WERI-Rb-1 (cell line): ENCODE measurements around the gene HYAL1.

Source experiments
- DNase-seq: peaks from one replicate; pipeline ENCODE4 v3.0.0-alpha.2; 2020
- H3K27ac ChIP-seq: fragments of 250-450 bp; sonication (Bioruptor Pico); 2 replicates; pipeline ENCODE4 v1.5.1; 2020; ENCODE audit warnings: mild to moderate bottlenecking, moderate library complexity
- H3K27me3 ChIP-seq: fragments of 250-450 bp; sonication (Bioruptor Pico); 2 replicates; pipeline ENCODE4 v1.5.1; 2021; ENCODE audit warnings: mild to moderate bottlenecking, low read depth, moderate library complexity; ENCODE audit not compliant: insufficient read depth, severe bottlenecking
- H3K36me3 ChIP-seq: fragments of 250-450 bp; sonication (Bioruptor Pico); 2 replicates; pipeline ENCODE4 v1.5.1; 2020; ENCODE audit warnings: mild to moderate bottlenecking, moderate library complexity
- H3K4me3 ChIP-seq: 2 replicates; pipeline ENCODE4 v1.5.1; 2011; ENCODE audit warnings: low read depth, mild to moderate bottlenecking, control low read depth, low read length
- H3K9me3 ChIP-seq: fragments of 250-450 bp; sonication (Bioruptor Pico); 2 replicates; pipeline ENCODE4 v1.5.1; 2021; ENCODE audit warnings: mild to moderate bottlenecking, moderate library complexity; ENCODE audit not compliant: severe bottlenecking
- CTCF ChIP-seq: IDR thresholded peaks from 2 replicates; pipeline ENCODE4 v1.5.1; 2011; ENCODE audit warnings: low read depth, mild to moderate bottlenecking, control low read depth, inconsistent platforms, low read length

HYAL1 gene

GRCh38 chr3:50341537-50341936, 38.2 kb upstream of the HYAL1 start:
- H3K4me3 ChIP-seq, result no peak overlapping the region
- H3K9me3 ChIP-seq, result no peaks in the 10 kb centered on the region
- no peaks in the 10 kb centered on the region for H3K27me3 ChIP-seq
- peaks cover 5% of the 10 kb centered on the region for H3K36me3 ChIP-seq
- no peak for TF ChIP-seq CTCF
- H3K27ac ChIP-seq, result no peak overlapping the region
- no peak for DNase-seq

GRCh38 chr3:50340448-50341329, 37.3 kb upstream of the HYAL1 start, which contains the start of gene RASSF1:
RASSF1 (minus strand) TSS chr3:50340836; CDS start chr3:50340805, 31 bp downstream.
- no peak within 1 kb of the TSS for H3K4me3 ChIP-seq
- no peaks in the 10 kb centered on the region for H3K9me3 ChIP-seq
- no peak for DNase-seq
- no peak for TF ChIP-seq CTCF
- H3K27me3 ChIP-seq, result no peaks in the 10 kb centered on the region
- H3K36me3 ChIP-seq, result peaks cover 8% of the 10 kb centered on the region
- H3K27ac ChIP-seq, result no peak within 1 kb of the TSS

GRCh38 chr3:50340147-50340447, 36.7 kb upstream of the HYAL1 start:
- Histone ChIP-seq H3K27ac (no peak overlapping the region), H3K9me3 (no peaks in the 10 kb centered on the region), H3K27me3 (no peaks in the 10 kb centered on the region), H3K36me3 (peaks cover 13% of the 10 kb centered on the region), H3K4me3 (no peak overlapping the region)
- no peak for DNase-seq
- TF ChIP-seq CTCF, result no peak

GRCh38 chr3:50339485-50340146, 36.2 kb upstream of the HYAL1 start:
- Histone ChIP-seq H3K36me3 (peaks cover 17% of the 10 kb centered on the region), H3K9me3 (no peaks in the 10 kb centered on the region), H3K27me3 (no peaks in the 10 kb centered on the region), H3K4me3 (no peak overlapping the region), H3K27ac (no peak overlapping the region)
- DNase-seq, result no peak
- no peak for TF ChIP-seq CTCF

GRCh38 chr3:50338965-50339364, 35.6 kb upstream of the HYAL1 start:
- DNase-seq, result no peak
- no peaks in the 10 kb centered on the region for H3K9me3 ChIP-seq
- TF ChIP-seq CTCF, result no peak
- peaks cover 23% of the 10 kb centered on the region for H3K36me3 ChIP-seq
- no peaks in the 10 kb centered on the region for H3K27me3 ChIP-seq
- H3K4me3 ChIP-seq, result no peak overlapping the region
- no peak overlapping the region; the same call in 1 of the 2 replicates for H3K27ac ChIP-seq
